Esophagus muscularis mucosa (tissue), 3 donors: ENCODE results near the gene AUTS2.

Experiments
- CTCF ChIP-seq, 3 experiments: fragments of 200-600 bp in 2 of 3; fragments of 450-650 bp in 1 of 3; sonication (generic) in 2 of 3; IDR thresholded peaks; one replicate each; pipeline ENCODE4 v1.5.1; 2017 to 2019; ENCODE audit warnings: antibody characterized with exemption in 3 of 3, mild to moderate bottlenecking in 2 of 3, moderate library complexity in 1 of 3
- POLR2AphosphoS5 ChIP-seq, 2 donors: sonication (generic); formaldehyde crosslinking; IDR thresholded peaks; one replicate each; pipeline ENCODE4 v1.6.1; 2017; ENCODE audit warnings: antibody characterized with exemption in 2 of 2

- TF ChIP-seq CTCF (IDR thresholded peaks at IDR 0.05) (no peak), POLR2AphosphoS5 (IDR thresholded peaks at IDR 0.05) (no peak)
Observed at GRCh38 chr7:69795932-69796331, 197.7 kb downstream of the AUTS2 start.
